Activated B cell treated with CpG ODN at 0.5 μM for 24 hours (primary cell): ENCODE measurements around the gene ZC3H8. TPM values are rescaled to one million over a fixed set of nuclear protein-coding genes. Genes with fewer than 3 reads are reported as not detected.
"Not testable (repeated sequence)": the region's sequence is repeated elsewhere in the genome, so short reads cannot be mapped to it uniquely, and the experiment has no call there.

Experiments used
- ATAC-seq: fragments of 200-7000 bp; cut with Tn5 transposase; one replicate; pipeline ENCODE4 v1.10.0; 2021; ENCODE audit warnings: low read depth, mild to moderate bottlenecking, moderate library complexity
- CTCF ChIA-PET: fragments of 350-600 bp; sonication (Branson Sonifier 250); formaldehyde crosslinking; loops from one replicate; lab custom pipeline; 2021; ENCODE audit warnings: antibody characterized with exemption; lab: Charles Lee
- POLR2A ChIA-PET: fragments of 350-600 bp; sonication (Branson Sonifier 250); formaldehyde crosslinking; loops from one replicate; lab custom pipeline; 2021; ENCODE audit warnings: antibody characterized with exemption; lab: Charles Lee
- DNase-seq: peaks from one replicate; pipeline ENCODE4 v3.0.0; 2022
- H3K27ac Mint-ChIP-seq: one replicate; pipeline ENCODE4 v1.8.0; 2020; ENCODE audit warnings: mixed read lengths
- H3K27me3 Mint-ChIP-seq: one replicate; pipeline ENCODE4 v1.8.0; 2021; ENCODE audit warnings: mixed read lengths
- H3K36me3 Mint-ChIP-seq: one replicate; pipeline ENCODE4 v1.8.0; 2021; ENCODE audit warnings: low read depth, mixed read lengths
- H3K4me1 Mint-ChIP-seq: one replicate; pipeline ENCODE4 v1.8.0; 2021; ENCODE audit warnings: mixed read lengths
- H3K4me3 Mint-ChIP-seq: one replicate; pipeline ENCODE4 v1.8.0; 2020; ENCODE audit warnings: mild to moderate bottlenecking, mixed read lengths
- H3K9me3 Mint-ChIP-seq: one replicate; pipeline ENCODE4 v1.8.0; 2020; ENCODE audit warnings: mixed read lengths
- intact Hi-C: fragments of 100-400 bp; cut with micrococcal nuclease; formaldehyde crosslinking; loops from one replicate; pipeline ENCODE4 v1.15.1; 2024
- total RNA-seq: library from RNA; stranded (reverse); gene quantifications from 2 replicates; pipeline ENCODE4 v1.2.3, GENCODE V29; 2022
- TF ChIP-seq, protein P1 (sequence below): fragments of 200-600 bp; IDR thresholded peaks from one replicate; pipeline ENCODE4 v1.8.0; 2022; ENCODE audit warnings: antibody characterized with exemption, mild to moderate bottlenecking

The ZC3H8 gene
- total RNA-seq, 1 donor from 2014 or later: 25.7 TPM

DNA sequence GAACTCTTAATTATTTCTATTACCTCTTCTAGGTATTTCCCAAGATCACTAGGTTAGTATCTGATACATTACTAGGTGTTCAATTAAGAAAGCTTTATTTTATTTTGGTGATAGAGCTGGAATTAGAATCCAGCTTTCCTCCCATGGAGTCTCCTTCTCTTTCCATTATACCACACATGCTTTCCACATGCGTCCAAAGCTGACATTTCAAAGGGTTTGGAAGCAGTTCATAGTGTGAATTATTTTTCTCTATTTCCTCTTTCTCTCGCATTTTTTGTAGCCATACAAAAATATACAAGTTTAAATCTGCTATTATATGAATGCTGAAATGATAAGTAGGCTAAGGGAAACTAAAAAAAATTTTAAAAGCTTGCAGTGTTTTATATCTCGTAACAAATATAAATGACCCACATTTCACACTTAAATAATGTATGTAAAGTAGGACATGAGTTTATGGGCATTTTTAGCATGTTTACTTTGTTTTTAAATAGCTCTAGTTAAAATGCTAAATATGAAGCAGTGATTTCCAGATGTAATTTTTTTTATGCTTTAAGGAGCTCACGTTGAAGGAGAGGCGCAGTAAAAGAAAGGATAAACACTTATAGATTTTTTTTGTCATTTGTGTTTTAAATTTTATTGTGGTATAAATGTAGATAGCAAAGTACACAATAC is 40.7 kb upstream of the ZC3H8 start:
- intact Hi-C loops: no loop called here
- no peaks in the 10 kb centered on the region for H3K9me3 Mint-ChIP-seq
- peaks cover 4% of the 10 kb centered on the region for H3K36me3 Mint-ChIP-seq
- H3K4me1 Mint-ChIP-seq: no peaks in the 10 kb centered on the region
- H3K27me3 Mint-ChIP-seq: no peaks in the 10 kb centered on the region
- ChIA-PET CTCF (no interaction called here), POLR2A (no interaction called here)
- no peak for ATAC-seq
- no peak overlapping the region for H3K4me3 Mint-ChIP-seq
- TF ChIP-seq, protein P1, sequence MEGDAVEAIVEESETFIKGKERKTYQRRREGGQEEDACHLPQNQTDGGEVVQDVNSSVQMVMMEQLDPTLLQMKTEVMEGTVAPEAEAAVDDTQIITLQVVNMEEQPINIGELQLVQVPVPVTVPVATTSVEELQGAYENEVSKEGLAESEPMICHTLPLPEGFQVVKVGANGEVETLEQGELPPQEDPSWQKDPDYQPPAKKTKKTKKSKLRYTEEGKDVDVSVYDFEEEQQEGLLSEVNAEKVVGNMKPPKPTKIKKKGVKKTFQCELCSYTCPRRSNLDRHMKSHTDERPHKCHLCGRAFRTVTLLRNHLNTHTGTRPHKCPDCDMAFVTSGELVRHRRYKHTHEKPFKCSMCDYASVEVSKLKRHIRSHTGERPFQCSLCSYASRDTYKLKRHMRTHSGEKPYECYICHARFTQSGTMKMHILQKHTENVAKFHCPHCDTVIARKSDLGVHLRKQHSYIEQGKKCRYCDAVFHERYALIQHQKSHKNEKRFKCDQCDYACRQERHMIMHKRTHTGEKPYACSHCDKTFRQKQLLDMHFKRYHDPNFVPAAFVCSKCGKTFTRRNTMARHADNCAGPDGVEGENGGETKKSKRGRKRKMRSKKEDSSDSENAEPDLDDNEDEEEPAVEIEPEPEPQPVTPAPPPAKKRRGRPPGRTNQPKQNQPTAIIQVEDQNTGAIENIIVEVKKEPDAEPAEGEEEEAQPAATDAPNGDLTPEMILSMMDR: no peak
- H3K27ac Mint-ChIP-seq: no peak overlapping the region
- no peak for DNase-seq

DNA sequence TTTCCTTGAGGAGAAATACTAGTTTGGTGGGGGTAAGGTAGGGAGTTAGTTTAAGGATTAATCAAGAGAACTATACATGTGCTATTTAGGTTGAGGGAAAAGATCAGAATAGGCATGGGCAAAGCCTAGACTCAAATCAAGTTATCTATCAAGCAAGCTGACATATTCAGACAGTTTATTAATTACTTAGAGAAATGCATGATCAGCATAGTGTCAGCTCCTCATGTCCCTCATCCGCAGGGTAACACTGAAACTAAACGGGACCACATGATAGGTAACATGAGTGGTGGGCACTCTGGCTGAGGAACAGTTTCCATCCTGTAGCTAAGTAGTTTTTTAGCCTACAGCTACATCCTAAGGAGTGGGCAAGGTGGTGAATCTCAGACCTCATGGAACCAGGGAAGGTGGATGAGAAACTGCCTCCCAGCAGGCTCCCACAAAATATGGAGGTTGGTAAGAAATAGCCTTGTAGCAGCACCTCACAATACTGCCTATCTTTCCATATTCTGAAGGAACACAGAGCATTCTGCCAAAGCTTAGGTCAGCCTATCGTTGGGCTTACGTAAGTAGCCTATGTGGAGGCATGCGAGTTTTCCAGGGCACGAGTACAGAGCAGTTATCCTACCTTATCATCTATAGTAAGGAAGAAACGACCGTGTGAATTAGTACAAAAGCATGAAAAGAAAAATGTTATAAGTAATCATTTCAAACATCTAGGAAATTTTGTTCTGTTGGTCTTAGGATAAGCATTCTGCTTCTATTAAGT is 39.0 kb upstream of the ZC3H8 start:
- ATAC-seq (no peak), DNase-seq (no peak)
- intact Hi-C loops: no loop called here
- H3K27me3 Mint-ChIP-seq: no peaks in the 10 kb centered on the region
- H3K4me3 Mint-ChIP-seq: no peak overlapping the region
- ChIA-PET POLR2A (no interaction called here), CTCF (no interaction called here)
- no peaks in the 10 kb centered on the region for H3K9me3 Mint-ChIP-seq
- no peaks in the 10 kb centered on the region for H3K36me3 Mint-ChIP-seq
- TF ChIP-seq, protein P1: no peak
- no peak overlapping the region for H3K27ac Mint-ChIP-seq
- H3K4me1 Mint-ChIP-seq: no peaks in the 10 kb centered on the region

DNA sequence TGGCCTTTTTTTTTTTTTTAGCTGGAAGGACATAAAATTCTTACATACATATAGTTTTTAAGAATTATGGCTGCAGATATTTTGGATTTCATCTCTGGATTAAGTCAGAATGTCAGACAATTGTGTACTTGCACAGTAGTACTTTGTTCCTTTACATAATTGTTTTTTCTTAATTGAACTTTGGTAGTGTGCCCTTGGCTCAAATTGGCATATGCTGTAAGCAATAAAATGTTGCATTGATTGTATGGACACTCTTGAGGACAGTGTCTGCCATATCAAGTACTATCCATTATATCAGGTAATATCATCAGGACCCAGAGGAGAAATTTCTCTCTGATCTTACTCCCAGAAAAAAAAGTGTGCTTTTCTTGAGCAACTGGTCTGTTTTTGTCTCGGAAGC is 35.8 kb upstream of the ZC3H8 start:
- no peaks in the 10 kb centered on the region for H3K36me3 Mint-ChIP-seq
- ChIA-PET CTCF (no interaction called here), POLR2A (no interaction called here)
- TF ChIP-seq, protein P1: no peak
- intact Hi-C loops: no loop called here
- H3K9me3 Mint-ChIP-seq: no peaks in the 10 kb centered on the region
- no peak for DNase-seq
- no peak overlapping the region for H3K4me3 Mint-ChIP-seq
- H3K4me1 Mint-ChIP-seq: no peaks in the 10 kb centered on the region
- no peak overlapping the region for H3K27ac Mint-ChIP-seq
- H3K27me3 Mint-ChIP-seq: no peaks in the 10 kb centered on the region
- ATAC-seq: no peak

DNA sequence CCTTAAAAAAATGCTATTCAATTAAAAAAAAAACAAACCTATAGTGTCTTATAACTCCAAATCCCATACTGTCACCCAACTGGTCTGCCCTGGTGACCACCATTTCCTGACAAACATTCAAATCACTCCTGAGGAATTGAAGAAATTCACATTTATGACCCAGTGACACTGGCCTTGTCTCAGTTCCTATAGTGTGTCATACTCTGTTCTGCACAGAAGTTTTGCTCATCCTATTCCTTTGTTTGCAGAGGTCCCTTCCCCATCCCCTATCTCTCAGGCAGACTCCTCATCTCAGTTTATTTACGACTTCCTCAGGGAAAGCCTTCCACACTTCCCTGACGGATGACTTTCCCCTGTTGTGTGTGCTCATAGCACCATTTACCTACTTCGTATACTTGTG is 35.2 kb upstream of the ZC3H8 start:
- no peak overlapping the region for H3K27ac Mint-ChIP-seq
- DNase-seq (no peak), ATAC-seq (no peak)
- TF ChIP-seq, protein P1: no peak
- intact Hi-C loops: no loop called here
- H3K27me3 Mint-ChIP-seq: no peaks in the 10 kb centered on the region
- H3K36me3 Mint-ChIP-seq: no peaks in the 10 kb centered on the region
- no peak overlapping the region for H3K4me3 Mint-ChIP-seq
- ChIA-PET POLR2A (no interaction called here), CTCF (no interaction called here)
- no peaks in the 10 kb centered on the region for H3K4me1 Mint-ChIP-seq
- H3K9me3 Mint-ChIP-seq: no peaks in the 10 kb centered on the region

DNA sequence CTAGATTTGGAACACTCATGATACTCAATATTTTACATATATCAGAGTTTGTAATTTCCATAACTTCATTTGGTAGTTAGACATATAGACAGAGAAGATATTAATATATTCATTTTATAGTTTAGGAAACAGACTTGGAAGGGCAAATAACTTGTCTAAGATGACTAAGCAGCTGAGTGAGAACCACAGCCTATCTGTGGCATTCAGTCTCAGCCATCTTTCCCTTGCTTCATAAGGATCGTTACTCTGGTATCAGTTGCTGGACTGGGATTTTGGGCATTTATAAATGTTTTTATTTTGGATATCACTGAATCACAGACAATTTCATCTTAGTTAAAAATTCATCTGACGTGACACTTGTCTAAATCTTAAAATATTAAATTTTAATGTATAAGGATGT is 28.7 kb upstream of the ZC3H8 start:
- H3K4me3 Mint-ChIP-seq, POLR2A ChIA-PET, DNase-seq, H3K4me1 Mint-ChIP-seq, H3K27me3 Mint-ChIP-seq, CTCF ChIA-PET, H3K9me3 Mint-ChIP-seq, H3K36me3 Mint-ChIP-seq, intact Hi-C loops, H3K27ac Mint-ChIP-seq, ATAC-seq: not testable (repeated sequence)

DNA sequence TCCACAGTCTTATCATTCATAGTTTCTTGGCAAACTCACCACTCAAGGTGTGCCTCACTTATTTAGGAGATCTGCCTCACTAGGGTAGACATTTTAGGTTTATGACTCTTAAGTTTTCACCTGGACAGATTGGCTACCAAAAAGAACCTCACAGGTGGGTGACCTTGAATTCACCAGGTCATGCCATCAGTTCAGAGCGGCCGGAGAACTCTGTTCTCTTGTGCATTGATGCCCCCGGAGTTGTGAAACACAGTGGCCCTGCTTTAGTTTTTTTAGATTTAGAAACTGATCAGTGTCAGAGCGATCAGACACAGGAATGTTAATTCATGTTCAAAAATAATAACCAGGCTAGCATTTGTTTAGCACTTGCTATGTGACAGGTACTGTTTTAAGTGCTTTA is 27.2 kb upstream of the ZC3H8 start:
- H3K27ac Mint-ChIP-seq, DNase-seq, H3K4me3 Mint-ChIP-seq, H3K9me3 Mint-ChIP-seq, H3K36me3 Mint-ChIP-seq, H3K27me3 Mint-ChIP-seq, CTCF ChIA-PET, ATAC-seq, intact Hi-C loops: not testable (repeated sequence)
- peaks cover 12% of the 10 kb centered on the region for H3K4me1 Mint-ChIP-seq
- POLR2A ChIA-PET: interaction anchor here (0.7 kb wide), 1 partner anchor 27 kb away, joined by 3 read pairs; the partner anchor contains the start of gene ZC3H8
